Colonic mucosa (tissue), 4 donors: ENCODE data around the gene PLAAT4. TPM values are rescaled to one million over a fixed set of nuclear protein-coding genes. Genes with fewer than 3 reads are reported as not detected.
"Not testable (repeated sequence)": the region's sequence is repeated elsewhere in the genome, so short reads cannot be mapped to it uniquely, and the experiment has no call there.

Source experiments
- DNase-seq: peaks from one replicate; pipeline ENCODE4 v3.0.0-alpha.2; 2020
- H3K27ac ChIP-seq: fragments of 200-600 bp; one replicate; pipeline ENCODE4 v1.8.0; 2021
- H3K27me3 ChIP-seq: fragments of 200-600 bp; one replicate; pipeline ENCODE4 v1.8.0; 2021
- H3K36me3 ChIP-seq: fragments of 200-600 bp; one replicate; pipeline ENCODE4 v1.8.0; 2021
- H3K4me1 ChIP-seq: fragments of 200-600 bp; one replicate; pipeline ENCODE4 v1.8.0; 2021; ENCODE audit warnings: mild to moderate bottlenecking
- H3K4me3 ChIP-seq: fragments of 200-600 bp; one replicate; pipeline ENCODE4 v1.8.0; 2021
- H3K9ac ChIP-seq, 2 donors: one replicate each; pipeline ENCODE4 v1.7.0; 2013; ENCODE audit warnings: control low read depth in 2 of 2, low read depth in 2 of 2, low read length in 2 of 2
- H3K9me3 ChIP-seq: fragments of 200-600 bp; one replicate; pipeline ENCODE4 v1.8.0; 2021
- intact Hi-C: fragments of 100-400 bp; cut with DNase I; formaldehyde crosslinking; loops from one replicate; pipeline ENCODE4 v1.14.1; 2022
- total RNA-seq, 2 donors: library from RNA; stranded (reverse); fragmentation: NEBNext Ultra II Directional in 1 of 2; extraction: Animal tissue kit (Norgen Biotek cat#: 25700) in 1 of 2; gene quantifications; one replicate each; pipeline ENCODE4 v1.2.1, GENCODE V29; 2021
- TF ChIP-seq, protein P1 (sequence below): fragments of 200-600 bp; IDR thresholded peaks from one replicate; pipeline ENCODE4 v1.8.0; 2022; ENCODE audit warnings: antibody characterized with exemption, mild to moderate bottlenecking
- donor health status: healthy.
- donor health status: DM: no; HTN: no; CAD: no.
- donor health status: DM: no; HTN: no; CAD: no.

The PLAAT4 gene
- total RNA-seq, 2 donors from 2014 or later = 9.9 to 40.7 TPM

DNA sequence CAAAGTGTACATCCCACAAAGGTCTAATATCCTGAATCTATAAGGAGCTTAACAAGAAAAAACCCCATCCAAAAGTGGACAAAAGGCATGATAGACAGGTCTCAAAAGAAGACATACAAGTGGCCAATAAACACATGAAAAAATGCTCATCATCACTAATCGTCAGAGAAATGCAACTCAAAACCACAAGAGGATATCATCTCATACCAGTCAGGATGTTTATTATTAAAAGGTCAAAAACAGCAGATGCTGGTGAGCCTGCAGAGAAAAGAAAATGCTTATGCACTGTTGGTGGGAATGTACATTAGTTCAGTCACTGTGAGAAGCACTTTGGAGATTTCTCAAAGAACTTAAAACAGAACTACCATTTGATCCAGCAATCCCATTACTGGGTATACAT is 18.1 kb upstream of the PLAAT4 start:
- Histone ChIP-seq H3K36me3 (no peaks in the 10 kb centered on the region), H3K9me3 (no peaks in the 10 kb centered on the region), H3K9ac (no peak overlapping the region), H3K27me3 (no peaks in the 10 kb centered on the region), H3K27ac (no peak overlapping the region), H3K4me3 (no peak overlapping the region), H3K4me1 (no peaks in the 10 kb centered on the region)
- no peak for DNase-seq
- intact Hi-C loops = no loop called here
- TF ChIP-seq, protein P1, sequence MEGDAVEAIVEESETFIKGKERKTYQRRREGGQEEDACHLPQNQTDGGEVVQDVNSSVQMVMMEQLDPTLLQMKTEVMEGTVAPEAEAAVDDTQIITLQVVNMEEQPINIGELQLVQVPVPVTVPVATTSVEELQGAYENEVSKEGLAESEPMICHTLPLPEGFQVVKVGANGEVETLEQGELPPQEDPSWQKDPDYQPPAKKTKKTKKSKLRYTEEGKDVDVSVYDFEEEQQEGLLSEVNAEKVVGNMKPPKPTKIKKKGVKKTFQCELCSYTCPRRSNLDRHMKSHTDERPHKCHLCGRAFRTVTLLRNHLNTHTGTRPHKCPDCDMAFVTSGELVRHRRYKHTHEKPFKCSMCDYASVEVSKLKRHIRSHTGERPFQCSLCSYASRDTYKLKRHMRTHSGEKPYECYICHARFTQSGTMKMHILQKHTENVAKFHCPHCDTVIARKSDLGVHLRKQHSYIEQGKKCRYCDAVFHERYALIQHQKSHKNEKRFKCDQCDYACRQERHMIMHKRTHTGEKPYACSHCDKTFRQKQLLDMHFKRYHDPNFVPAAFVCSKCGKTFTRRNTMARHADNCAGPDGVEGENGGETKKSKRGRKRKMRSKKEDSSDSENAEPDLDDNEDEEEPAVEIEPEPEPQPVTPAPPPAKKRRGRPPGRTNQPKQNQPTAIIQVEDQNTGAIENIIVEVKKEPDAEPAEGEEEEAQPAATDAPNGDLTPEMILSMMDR = no peak

DNA sequence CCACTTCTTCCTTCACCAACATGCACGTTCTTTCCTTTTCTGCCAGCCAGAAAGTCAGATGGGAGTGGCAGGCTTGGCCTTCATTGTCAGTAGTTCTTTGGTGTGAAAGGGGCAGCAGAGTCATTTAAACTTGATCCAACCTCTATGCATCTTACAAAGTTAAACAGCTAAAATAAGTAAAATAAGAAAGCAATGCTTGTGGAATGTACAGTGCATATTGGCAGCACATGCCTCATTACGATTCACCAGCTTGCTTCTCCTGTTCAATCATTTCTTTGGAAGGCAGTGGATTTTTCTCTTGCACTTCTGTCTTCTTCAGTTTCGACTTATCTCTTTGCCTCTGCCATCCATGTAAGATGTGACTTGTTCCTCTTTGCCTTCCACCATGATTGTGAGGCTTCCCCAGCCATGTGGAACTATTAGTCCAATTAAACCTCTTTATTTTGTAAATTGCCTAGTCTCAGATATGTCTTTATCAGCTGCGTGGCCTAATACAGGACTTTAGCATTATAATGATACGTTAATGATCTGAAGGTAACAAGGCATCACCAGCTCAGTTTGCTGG is 15.9 kb upstream of the PLAAT4 start:
- Histone ChIP-seq H3K27me3 (no peaks in the 10 kb centered on the region), H3K9ac (no peak overlapping the region), H3K4me3 (no peak overlapping the region), H3K4me1 (no peaks in the 10 kb centered on the region), H3K9me3 (no peaks in the 10 kb centered on the region), H3K36me3 (no peaks in the 10 kb centered on the region), H3K27ac (no peak overlapping the region)
- TF ChIP-seq, protein P1 = no peak
- intact Hi-C loops = no loop called here
- DNase-seq = no peak

DNA sequence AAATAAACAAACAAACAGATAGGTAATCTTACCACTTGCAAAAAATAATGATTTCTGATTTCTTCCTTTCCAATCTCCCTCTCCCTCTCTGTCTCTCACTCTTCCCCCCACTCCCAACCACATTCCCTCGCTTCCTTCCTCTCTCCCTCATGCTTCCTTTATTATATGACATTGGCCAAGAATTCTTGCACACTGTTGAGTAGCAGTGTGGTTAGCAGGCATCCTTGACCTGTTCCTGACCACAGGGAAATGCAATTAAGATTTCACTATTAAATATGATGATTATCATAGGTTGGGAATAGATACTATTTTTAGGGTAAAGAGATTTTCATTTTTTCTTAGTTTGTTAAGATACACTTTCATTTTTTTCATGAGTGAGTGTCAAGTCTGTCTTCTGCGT is 14.7 kb upstream of the PLAAT4 start:
- no peak overlapping the region for H3K4me3 ChIP-seq
- intact Hi-C loops = no loop called here
- no peaks in the 10 kb centered on the region for H3K4me1 ChIP-seq
- no peak overlapping the region for H3K9ac ChIP-seq
- no peaks in the 10 kb centered on the region for H3K36me3 ChIP-seq
- no peak for DNase-seq
- no peaks in the 10 kb centered on the region for H3K9me3 ChIP-seq
- TF ChIP-seq, protein P1 = no peak
- no peak overlapping the region for H3K27ac ChIP-seq
- no peaks in the 10 kb centered on the region for H3K27me3 ChIP-seq

DNA sequence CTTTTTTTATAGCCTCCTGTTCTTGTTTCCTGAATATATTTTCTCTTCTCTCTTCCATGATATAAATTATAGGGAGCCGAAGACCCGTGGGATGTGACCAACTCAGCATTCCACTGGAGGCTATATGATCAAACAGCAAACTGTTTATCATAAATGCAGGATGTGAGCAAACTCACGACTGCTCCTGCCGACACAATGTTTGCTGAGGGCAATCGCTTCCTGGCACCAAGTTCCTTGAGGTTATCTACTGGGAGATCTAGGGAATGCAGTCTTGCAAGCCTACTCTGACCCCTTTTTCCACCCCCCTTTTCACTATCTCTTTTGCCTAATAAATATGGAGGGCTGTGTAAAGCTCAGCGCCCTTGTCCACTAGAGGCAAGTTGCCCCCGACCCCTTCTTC is 13.5 kb upstream of the PLAAT4 start:
- intact Hi-C loops = no loop called here
- Histone ChIP-seq H3K4me1 (no peaks in the 10 kb centered on the region), H3K9me3 (no peaks in the 10 kb centered on the region), H3K27ac (no peak overlapping the region), H3K4me3 (no peak overlapping the region), H3K36me3 (no peaks in the 10 kb centered on the region), H3K9ac (no peak overlapping the region), H3K27me3 (no peaks in the 10 kb centered on the region)
- TF ChIP-seq, protein P1 = no peak
- no peak for DNase-seq

DNA sequence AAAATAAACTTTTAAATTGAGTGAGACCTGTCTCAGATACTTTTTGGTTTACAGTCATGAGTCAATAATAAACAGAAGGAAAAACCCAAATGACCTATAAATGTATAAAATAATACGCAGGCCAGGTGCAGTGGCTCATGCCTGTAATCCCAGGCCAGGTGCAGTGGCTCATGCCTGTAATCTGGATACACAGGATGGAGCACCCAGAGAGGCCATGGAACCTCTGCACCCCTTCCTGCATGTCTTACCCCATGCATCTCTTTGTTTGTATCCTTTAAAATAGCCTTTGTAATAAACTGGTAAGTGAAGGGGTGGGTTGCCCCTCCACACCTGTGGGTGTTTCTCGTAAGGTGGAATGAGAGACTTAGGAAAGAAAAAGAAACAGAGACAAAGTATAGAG is 8.9 kb upstream of the PLAAT4 start:
- no peak overlapping the region for H3K27ac ChIP-seq
- H3K9me3 ChIP-seq = no peaks in the 10 kb centered on the region
- H3K36me3 ChIP-seq = no peaks in the 10 kb centered on the region
- intact Hi-C loops = no loop called here
- no peak overlapping the region for H3K4me3 ChIP-seq
- DNase-seq = no peak
- TF ChIP-seq, protein P1 = no peak
- H3K4me1 ChIP-seq = no peaks in the 10 kb centered on the region
- no peaks in the 10 kb centered on the region for H3K27me3 ChIP-seq
- no peak overlapping the region for H3K9ac ChIP-seq

DNA sequence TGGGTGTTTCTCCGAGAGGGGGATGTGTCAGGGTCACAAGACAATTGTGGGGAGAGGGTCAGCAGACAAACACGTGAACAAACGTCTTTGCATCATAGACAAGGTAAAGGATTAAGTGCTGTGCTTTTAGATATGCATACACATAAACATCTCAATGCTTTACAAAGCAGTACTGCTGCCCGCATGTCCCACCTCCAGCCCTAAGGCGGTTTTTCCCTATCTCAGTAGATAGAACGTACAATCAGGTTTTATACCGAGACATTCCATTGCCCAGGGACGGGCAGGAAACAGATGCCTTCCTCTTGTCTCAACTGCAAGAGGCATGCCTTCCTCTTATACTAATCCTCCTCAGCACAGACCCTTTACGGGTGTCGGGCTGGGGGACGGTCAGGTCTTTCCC is 8.5 kb upstream of the PLAAT4 start:
- intact Hi-C loops, H3K27me3 ChIP-seq, H3K36me3 ChIP-seq, DNase-seq, H3K4me1 ChIP-seq, H3K9ac ChIP-seq, H3K4me3 ChIP-seq, H3K9me3 ChIP-seq, H3K27ac ChIP-seq: not testable (repeated sequence)

DNA sequence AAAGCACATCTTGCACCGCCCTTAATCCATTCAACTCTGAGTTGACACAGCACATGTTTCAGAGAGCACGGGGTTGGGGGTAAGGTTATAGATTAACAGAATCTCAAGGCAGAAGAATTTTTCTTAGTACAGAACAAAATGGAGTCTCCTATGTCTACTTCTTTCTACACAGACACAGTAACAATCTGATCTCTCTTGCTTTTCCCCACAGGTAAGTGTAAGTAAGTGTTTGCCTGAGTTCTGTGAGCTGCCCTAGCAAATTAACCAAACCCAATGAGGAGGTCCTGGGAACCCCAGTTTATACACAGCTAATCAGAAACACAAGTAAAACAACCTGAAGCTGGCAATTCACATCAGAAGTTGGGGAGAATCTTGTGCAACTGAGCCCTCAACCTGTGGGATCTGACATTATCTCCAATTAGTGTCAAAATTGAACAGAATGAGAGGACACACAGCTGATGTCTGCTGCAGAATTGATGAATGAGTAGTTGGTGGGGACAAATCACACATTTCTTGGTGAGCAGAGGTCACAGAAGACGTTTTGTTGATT is 7.8 kb upstream of the PLAAT4 start:
- intact Hi-C loops, H3K36me3 ChIP-seq, H3K27ac ChIP-seq, H3K4me1 ChIP-seq, H3K9me3 ChIP-seq, DNase-seq, H3K4me3 ChIP-seq, H3K9ac ChIP-seq, H3K27me3 ChIP-seq: not testable (repeated sequence)

DNA sequence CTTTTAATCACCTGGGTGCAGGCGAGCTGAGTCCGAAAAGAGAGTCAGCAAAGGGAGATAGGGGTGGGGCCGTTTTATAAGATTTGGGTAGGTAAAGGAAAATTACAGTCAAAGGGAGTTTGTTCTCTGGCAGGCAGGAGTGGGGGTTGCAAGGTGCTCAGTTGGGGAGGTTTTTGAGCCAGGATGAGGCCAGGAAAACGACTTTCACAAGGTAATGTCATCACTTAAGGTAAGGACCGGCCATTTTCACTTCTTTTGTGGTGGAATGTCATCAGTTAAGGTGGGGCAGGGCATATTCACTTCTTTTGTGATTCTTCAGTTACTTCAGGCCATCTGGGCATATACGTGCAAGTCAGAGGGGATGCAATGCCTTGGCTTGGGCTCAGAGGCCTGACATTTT is 7.2 kb upstream of the PLAAT4 start:
- DNase-seq, H3K4me3 ChIP-seq, H3K36me3 ChIP-seq, H3K9ac ChIP-seq, H3K27me3 ChIP-seq, H3K4me1 ChIP-seq, H3K27ac ChIP-seq, intact Hi-C loops, H3K9me3 ChIP-seq: not testable (repeated sequence)
